Measurements from ENCODE around the gene ARHGAP33. TPM values are rescaled to one million over a fixed set of nuclear protein-coding genes. Genes with fewer than 3 reads are reported as not detected.

ARHGAP33 gene
- total RNA-seq, 2 donors from 2014 or later: 6.0 to 25.0 TPM

GRCh38 chr19:35746531-35746930 is 28.8 kb upstream of the ARHGAP33 start:
- no peaks in the 10 kb centered on the region for H3K4me1 ChIP-seq
- no peak for DNase-seq
- peak overlapping the region in 1 of 2 donors; percentile 79 for H3K9ac ChIP-seq (ENCODE audit: low read depth in 2 of 2, low read length in 2 of 2)
- no peak overlapping the region for H3K27ac ChIP-seq
- TF ChIP-seq CTCF (IDR thresholded peaks at IDR 0.05): no peak
- no peaks in the 10 kb centered on the region for H3K9me3 ChIP-seq
- intact Hi-C loops (cut with DNase I): loop anchor here (10.0 kb wide), 1 partner anchor 188 kb away; the partner anchor contains the start of gene LRFN3
- H3K4me3 ChIP-seq: peak overlapping the region; percentile 89
- H3K36me3 ChIP-seq: no peaks in the 10 kb centered on the region
- no peaks in the 10 kb centered on the region for H3K27me3 ChIP-seq

- DNase-seq: peak; percentile 100
- Histone ChIP-seq H3K4me3 (peak within 1 kb of the TSS; percentile 84), H3K9ac (ENCODE audit: low read depth in 2 of 2, low read length in 2 of 2) (peak within 1 kb of the TSS; percentile 84 to 93), H3K27me3 (no peaks in the 10 kb centered on the region), H3K4me1 (no peaks in the 10 kb centered on the region), H3K36me3 (no peaks in the 10 kb centered on the region), H3K27ac (peak within 1 kb of the TSS; percentile 52), H3K9me3 (no peaks in the 10 kb centered on the region)
- intact Hi-C loops (cut with DNase I): loop anchor here (10.0 kb wide), 1 partner anchor 186 kb away; the partner anchor contains the start of gene LRFN3
- no peak for TF ChIP-seq CTCF (IDR thresholded peaks at IDR 0.05)
Measured at GRCh38 chr19:35748106-35749020, 27.0 kb upstream of the ARHGAP33 start, which contains the start of gene LIN37. LIN37 (plus strand) TSS chr19:35748576; CDS start chr19:35748725, 149 bp downstream.

- Histone ChIP-seq H3K9me3 (no peaks in the 10 kb centered on the region), H3K4me3 (no peak overlapping the region), H3K27ac (no peak overlapping the region), H3K36me3 (peaks cover 5% of the 10 kb centered on the region), H3K4me1 (no peaks in the 10 kb centered on the region), H3K9ac (ENCODE audit: low read depth in 2 of 2, low read length in 2 of 2) (no peak overlapping the region), H3K27me3 (no peaks in the 10 kb centered on the region)
- no peak for DNase-seq
- intact Hi-C loops (cut with DNase I): no loop called here
- no peak for TF ChIP-seq CTCF (IDR thresholded peaks at IDR 0.05)
Measured at GRCh38 chr19:35750167-35750566, 25.2 kb upstream of the ARHGAP33 start.

GRCh38 chr19:35751839-35752745 is 23.3 kb upstream of the ARHGAP33 start:
- Histone ChIP-seq H3K9me3 (no peaks in the 10 kb centered on the region), H3K27me3 (no peaks in the 10 kb centered on the region), H3K36me3 (peaks cover 5% of the 10 kb centered on the region), H3K4me3 (no peak overlapping the region), H3K4me1 (no peaks in the 10 kb centered on the region), H3K27ac (no peak overlapping the region), H3K9ac (ENCODE audit: low read depth in 2 of 2, low read length in 2 of 2) (no peak overlapping the region)
- TF ChIP-seq CTCF (IDR thresholded peaks at IDR 0.05): no peak
- no peak for DNase-seq
- intact Hi-C loops (cut with DNase I): no loop called here

GRCh38 chr19:35752746-35753350 is 22.5 kb upstream of the ARHGAP33 start:
- Histone ChIP-seq H3K36me3 (peaks cover 5% of the 10 kb centered on the region), H3K9me3 (no peaks in the 10 kb centered on the region), H3K27me3 (no peaks in the 10 kb centered on the region), H3K4me3 (no peak overlapping the region), H3K4me1 (no peaks in the 10 kb centered on the region), H3K27ac (no peak overlapping the region), H3K9ac (ENCODE audit: low read depth in 2 of 2, low read length in 2 of 2) (no peak overlapping the region)
- intact Hi-C loops (cut with DNase I): no loop called here
- DNase-seq: no peak
- TF ChIP-seq CTCF (IDR thresholded peaks at IDR 0.05): no peak

Measured in colonic mucosa (tissue), 4 donors.